Vagina (tissue), 2 donors: ENCODE data around the gene LZTR1.

Source experiments
- POLR2A ChIP-seq, 2 donors: fragments of 450-650 bp; IDR thresholded peaks; one replicate each; pipeline ENCODE4 v1.6.1; 2017; ENCODE audit warnings: antibody characterized with exemption in 2 of 2, mild to moderate bottlenecking in 2 of 2, moderate library complexity in 2 of 2
- TF ChIP-seq, protein P1 (sequence below), 3 experiments: fragments of 450-650 bp in 2 of 3; fragments of 200-600 bp in 1 of 3; sonication (generic) in 1 of 3; IDR thresholded peaks; one replicate each; pipeline ENCODE4 v1.5.1; 2017 to 2019; ENCODE audit warnings: antibody characterized with exemption in 3 of 3, mild to moderate bottlenecking in 2 of 3, moderate library complexity in 2 of 3

DNA sequence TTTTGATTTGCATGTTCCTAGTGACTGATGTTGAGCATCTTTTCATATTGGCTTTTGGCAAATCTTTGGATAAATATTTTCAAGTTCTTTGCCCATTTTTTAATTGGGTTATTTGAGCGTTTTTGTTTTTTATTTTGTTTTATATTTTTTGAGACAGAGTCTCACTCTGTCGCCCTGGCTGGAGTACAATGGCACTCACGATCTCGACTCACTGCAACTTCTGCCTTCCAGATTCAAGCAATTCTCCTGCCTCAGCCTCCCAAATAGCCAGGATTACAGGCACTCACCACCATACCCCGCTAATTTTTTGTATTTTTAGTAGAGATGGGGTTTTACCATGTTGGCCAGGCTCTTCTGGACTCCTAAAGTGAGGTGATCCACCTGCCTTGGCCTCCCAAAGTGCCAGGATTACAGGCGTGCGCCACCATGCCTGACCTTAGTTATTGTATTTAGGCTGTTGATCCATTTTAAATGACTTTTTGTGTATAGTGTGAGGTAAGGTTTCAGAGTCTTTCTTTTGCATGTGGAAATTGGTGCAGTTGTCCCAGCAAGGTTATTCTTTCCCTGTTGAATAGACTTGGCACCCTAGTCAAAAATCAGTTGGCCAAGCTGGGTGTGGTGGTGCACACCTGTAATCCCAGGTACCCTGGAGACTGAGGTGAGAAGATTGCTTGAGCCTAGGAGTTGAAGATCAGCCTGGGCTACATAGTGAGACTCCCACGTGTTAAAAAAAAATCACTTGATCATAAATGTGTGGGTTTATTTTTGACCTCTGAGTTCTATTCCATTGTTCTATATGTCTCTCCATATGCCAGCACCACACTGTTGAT lies 38.8 kb upstream of the LZTR1 start:
- TF ChIP-seq, protein P1, sequence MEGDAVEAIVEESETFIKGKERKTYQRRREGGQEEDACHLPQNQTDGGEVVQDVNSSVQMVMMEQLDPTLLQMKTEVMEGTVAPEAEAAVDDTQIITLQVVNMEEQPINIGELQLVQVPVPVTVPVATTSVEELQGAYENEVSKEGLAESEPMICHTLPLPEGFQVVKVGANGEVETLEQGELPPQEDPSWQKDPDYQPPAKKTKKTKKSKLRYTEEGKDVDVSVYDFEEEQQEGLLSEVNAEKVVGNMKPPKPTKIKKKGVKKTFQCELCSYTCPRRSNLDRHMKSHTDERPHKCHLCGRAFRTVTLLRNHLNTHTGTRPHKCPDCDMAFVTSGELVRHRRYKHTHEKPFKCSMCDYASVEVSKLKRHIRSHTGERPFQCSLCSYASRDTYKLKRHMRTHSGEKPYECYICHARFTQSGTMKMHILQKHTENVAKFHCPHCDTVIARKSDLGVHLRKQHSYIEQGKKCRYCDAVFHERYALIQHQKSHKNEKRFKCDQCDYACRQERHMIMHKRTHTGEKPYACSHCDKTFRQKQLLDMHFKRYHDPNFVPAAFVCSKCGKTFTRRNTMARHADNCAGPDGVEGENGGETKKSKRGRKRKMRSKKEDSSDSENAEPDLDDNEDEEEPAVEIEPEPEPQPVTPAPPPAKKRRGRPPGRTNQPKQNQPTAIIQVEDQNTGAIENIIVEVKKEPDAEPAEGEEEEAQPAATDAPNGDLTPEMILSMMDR (IDR thresholded peaks at IDR 0.05), result no peak
- no peak for TF ChIP-seq POLR2A (IDR thresholded peaks at IDR 0.05)
